Measurements from ENCODE around the gene RAP2A. TPM values are rescaled to one million over a fixed set of nuclear protein-coding genes. Genes with fewer than 3 reads are reported as not detected.

RAP2A gene
- total RNA-seq (2011; cell fraction: chromatin; rRNA removed; ENCODE audit: low replicate concordance) = 2.9 and 4.2 TPM in 2 replicates
- 2.5 and 3.5 TPM in 2 replicates for total RNA-seq (2011; cell fraction: nucleolus; rRNA removed)
- 2.7 and 3.7 TPM in 2 replicates for total RNA-seq (2011; cell fraction: nucleoplasm; rRNA removed)
- 4.5 and 6.3 TPM in 2 replicates for total RNA-seq (2014; rRNA removed)
- total RNA-seq (2014; rRNA removed; fragmentation: Illumina TruSeq; extraction: Trizol) = 9.0 and 9.1 TPM in 2 replicates
- 7.2 and 8.3 TPM in 2 replicates for total RNA-seq (2015; rRNA removed; fragmentation: Illumina TruSeq; extraction: Trizol)
- total RNA-seq (2021) = 9.3 and 11.7 TPM in 2 replicates
- 5.6 and 8.7 TPM in 2 replicates for polyA plus RNA-seq (2011; rRNA removed)
- polyA plus RNA-seq (2011; cell fraction: cytosol; rRNA removed) = 1.1 and 2.3 TPM in 2 replicates
- polyA plus RNA-seq (2011; cell fraction: nucleus; rRNA removed) = 2.2 and 5.6 TPM in 2 replicates
- polyA plus RNA-seq (2012) = 4.5 and 5.8 TPM in 2 replicates
- polyA plus RNA-seq (2014; fragmentation: Illumina TruSeq; extraction: Trizol) = 5.2 and 5.8 TPM in 2 replicates
- polyA plus RNA-seq (2014; fragmentation: Nextera tagmentation; extraction: Ambion mirVana) = 1 to 10 TPM; 1.8 to 2.3 TPM
- 2.7 and 3.2 TPM in 2 replicates for polyA plus RNA-seq (2014; rRNA removed)
- polyA minus RNA-seq (2011; rRNA and poly(A)+ RNA removed) = 6.3 and 8.2 TPM in 2 replicates
- polyA minus RNA-seq (2011; cell fraction: cytosol; rRNA and poly(A)+ RNA removed) = 4.5 and 7.2 TPM in 2 replicates
- 5.4 and 7.9 TPM in 2 replicates for polyA minus RNA-seq (2011; cell fraction: nucleus; rRNA and poly(A)+ RNA removed)
- percentile 59 among the genes with signal in this experiment for Bru-seq, nascent RNA
- BruChase-seq, experiment 1, labeled RNA remaining after a 2-hour chase = percentile 65 among the genes with signal in this experiment
- percentile 69 among the genes with signal in this experiment for BruChase-seq, experiment 2, labeled RNA remaining after a 6-hour chase
- long read RNA-seq, experiment 1, full-length matches to known transcripts = 25 of 38 reads
- long read RNA-seq, experiment 1, partial matches to known transcripts = 0 of 38 reads
- long read RNA-seq, experiment 1, other reads (novel, unspliced or antisense) = 13 of 38 reads
- long read RNA-seq, experiment 2, partial matches to known transcripts = 0 of 3 reads
- long read RNA-seq, experiment 2, other reads (novel, unspliced or antisense) = 3 of 3 reads
- long read RNA-seq, experiment 3, full-length matches to known transcripts = 1 of 1 reads
- long read RNA-seq, experiment 3, partial matches to known transcripts = 0 of 1 reads
- long read RNA-seq, experiment 3, other reads (novel, unspliced or antisense) = 0 of 1 reads

DNA sequence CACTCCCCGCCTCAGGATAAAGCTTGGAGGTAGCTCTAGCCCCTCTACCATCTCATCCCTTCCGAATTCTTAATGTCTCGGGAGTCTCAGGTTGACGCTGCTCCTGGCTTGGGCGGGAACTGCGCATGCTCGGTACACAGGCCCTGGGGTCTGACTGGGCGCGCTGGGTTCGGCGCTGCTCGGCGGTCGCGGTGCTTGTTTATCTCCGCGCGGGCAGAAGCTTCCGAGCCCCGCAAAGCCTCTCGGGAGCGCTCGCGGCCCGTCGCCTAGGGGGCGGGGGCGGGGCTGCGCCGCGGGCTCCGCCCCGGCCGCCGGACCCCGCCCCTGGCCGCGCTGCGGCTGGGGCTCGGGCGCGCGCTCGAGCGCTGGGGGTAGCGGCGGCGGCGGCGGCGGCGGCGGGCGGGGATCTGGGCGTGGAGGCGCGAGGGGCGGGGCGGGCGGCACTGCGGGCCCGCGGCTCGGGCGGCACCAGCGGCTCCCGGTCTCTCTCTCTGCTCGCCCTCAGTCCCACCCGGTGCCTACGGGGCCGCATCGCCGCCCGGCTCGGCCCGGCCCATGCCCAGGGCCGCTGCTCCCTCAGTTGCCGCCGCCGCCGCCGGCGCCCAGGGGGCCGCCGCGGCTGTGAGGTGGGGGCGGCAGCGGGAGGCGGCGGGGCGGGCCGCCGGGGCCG, at the start of gene RAP2A:
Gene RAP2A, plus strand, starts transcription at position 443 of the 670 bp plus-strand sequence. CDS start 302 bp downstream, outside the sequence.
- Histone ChIP-seq H3K9me1 (ENCODE audit: control insufficient read depth, insufficient read depth, low read length) (no peaks in the 10 kb centered on the region), H3K9me3 (replicated peaks; ENCODE audit: control insufficient read depth, insufficient read depth, low read depth, low read length) (no peaks in the 10 kb centered on the region; the same call in 1 of the 2 replicates), H3K27me3 (ENCODE audit: control insufficient read depth in 2 of 2, insufficient read depth in 2 of 2, low read length in 2 of 2) (no peaks in the 10 kb centered on the region), H3K9ac (ENCODE audit: insufficient read depth in 1 of 2, low read depth in 2 of 2, low read length in 2 of 2) (peak within 1 kb of the TSS; percentile 75 to 93), H2AFZ (ENCODE audit: low read depth, low read length) (peak within 1 kb of the TSS; percentile 93), H4K20me1 (replicated peaks; ENCODE audit: control insufficient read depth, insufficient read depth, low read length) (no peaks in the 10 kb centered on the region), H3K4me1 (replicated peaks in 1 of 2; ENCODE audit: control insufficient read depth in 2 of 2, insufficient read depth in 2 of 2, low read length in 2 of 2) (peaks cover 6 to 16% of the 10 kb centered on the region in 2 experiments; a peak in 4 of 5 replicates), H3K36me3 (ENCODE audit: control insufficient read depth, insufficient read depth, low read length) (no peaks in the 10 kb centered on the region), H3K4me3 (peak within 1 kb of the TSS; percentile 52), H3K4me2 (ENCODE audit: insufficient read depth, low read length) (peak within 1 kb of the TSS; percentile 85), H3K79me2 (ENCODE audit: control insufficient read depth, insufficient read depth, low read length) (peaks cover 24% of the 10 kb centered on the region), H3K27ac (ENCODE audit: extremely low read depth, low read depth, low read length) (peak within 1 kb of the TSS; percentile 85)
- WGBS (ENCODE audit: insufficient coverage, low coverage, missing lambda C conversion rate) = 0% methylated on average over 5 of the region's 94 CpGs
- in situ Hi-C loops (cut with MboI) (no loop called here), intact Hi-C loops (cut with micrococcal nuclease) (loop anchor here (2.0 to 10.0 kb wide), 3 partner anchors 173 to 1759 kb away; partner anchors contain the start of genes DNAJC3 and MBNL2)
- FAIRE-seq (peak; percentile 63), DNase-seq (ENCODE audit: extremely low read depth in 1 of 4, low spot score in 3 of 4) (peak; percentile 76 to 91 (median 80)), ATAC-seq (peak; percentile 94)
- ChIA-PET POLR2A (interaction anchor here (0.6 to 1.2 kb wide), 4 partner anchors 8 to 71 kb away, joined by 3 to 4 read pairs (median 4); no protein-coding TSS in a partner anchor), CTCF (ENCODE audit: low intra/inter-chr PET ratio) (no interaction called here)
- no TSS peak for BruUV-seq (replicated peaks)
- TF ChIP-seq, protein P1, sequence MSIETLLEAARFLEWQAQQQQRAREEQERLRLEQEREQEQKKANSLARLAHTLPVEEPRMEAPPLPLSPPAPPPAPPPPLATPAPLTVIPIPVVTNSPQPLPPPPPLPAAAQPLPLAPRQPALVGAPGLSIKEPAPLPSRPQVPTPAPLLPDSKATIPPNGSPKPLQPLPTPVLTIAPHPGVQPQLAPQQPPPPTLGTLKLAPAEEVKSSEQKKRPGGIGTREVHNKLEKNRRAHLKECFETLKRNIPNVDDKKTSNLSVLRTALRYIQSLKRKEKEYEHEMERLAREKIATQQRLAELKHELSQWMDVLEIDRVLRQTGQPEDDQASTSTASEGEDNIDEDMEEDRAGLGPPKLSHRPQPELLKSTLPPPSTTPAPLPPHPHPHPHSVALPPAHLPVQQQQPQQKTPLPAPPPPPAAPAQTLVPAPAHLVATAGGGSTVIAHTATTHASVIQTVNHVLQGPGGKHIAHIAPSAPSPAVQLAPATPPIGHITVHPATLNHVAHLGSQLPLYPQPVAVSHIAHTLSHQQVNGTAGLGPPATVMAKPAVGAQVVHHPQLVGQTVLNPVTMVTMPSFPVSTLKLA (conservative IDR thresholded peaks at IDR 0.05) = peak; percentile 39 to 59; a peak in 2 of 4 replicates
- no peak for TF ChIP-seq RBM14 (IDR thresholded peaks at IDR 0.05; ENCODE audit: borderline replicate concordance, insufficient read depth, low read depth, low read length)
- peak; percentile 84 to 87 for TF ChIP-seq NRF1 (conservative IDR thresholded peaks at IDR 0.05 in 1 of 2, IDR thresholded peaks at IDR 0.05 in 1 of 2)
- TF ChIP-seq POLR2A (conservative IDR thresholded peaks at IDR 0.05) = peak; percentile 70
- TF ChIP-seq, protein P2, sequence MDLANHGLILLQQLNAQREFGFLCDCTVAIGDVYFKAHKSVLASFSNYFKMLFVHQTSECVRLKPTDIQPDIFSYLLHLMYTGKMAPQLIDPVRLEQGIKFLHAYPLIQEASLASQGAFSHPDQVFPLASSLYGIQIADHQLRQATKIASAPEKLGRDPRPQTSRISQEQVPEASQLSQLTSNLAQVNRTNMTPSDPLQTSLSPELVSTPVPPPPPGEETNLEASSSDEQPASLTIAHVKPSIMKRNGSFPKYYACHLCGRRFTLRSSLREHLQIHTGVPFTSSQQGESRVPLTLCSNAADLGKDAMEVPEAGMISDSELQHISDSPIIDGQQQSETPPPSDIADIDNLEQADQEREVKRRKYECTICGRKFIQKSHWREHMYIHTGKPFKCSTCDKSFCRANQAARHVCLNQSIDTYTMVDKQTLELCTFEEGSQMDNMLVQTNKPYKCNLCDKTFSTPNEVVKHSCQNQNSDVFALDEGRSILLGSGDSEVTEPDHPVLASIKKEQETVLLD (IDR thresholded peaks at IDR 0.05) = peak; percentile 34; the same call in 1 of the 2 replicates
- TF ChIP-seq FOXK2 (conservative IDR thresholded peaks at IDR 0.05 in 1 of 2, IDR thresholded peaks at IDR 0.05 in 1 of 2; ENCODE audit: low read depth in 2 of 2) = peak; percentile 95 to 97
- TF ChIP-seq, protein P3, sequence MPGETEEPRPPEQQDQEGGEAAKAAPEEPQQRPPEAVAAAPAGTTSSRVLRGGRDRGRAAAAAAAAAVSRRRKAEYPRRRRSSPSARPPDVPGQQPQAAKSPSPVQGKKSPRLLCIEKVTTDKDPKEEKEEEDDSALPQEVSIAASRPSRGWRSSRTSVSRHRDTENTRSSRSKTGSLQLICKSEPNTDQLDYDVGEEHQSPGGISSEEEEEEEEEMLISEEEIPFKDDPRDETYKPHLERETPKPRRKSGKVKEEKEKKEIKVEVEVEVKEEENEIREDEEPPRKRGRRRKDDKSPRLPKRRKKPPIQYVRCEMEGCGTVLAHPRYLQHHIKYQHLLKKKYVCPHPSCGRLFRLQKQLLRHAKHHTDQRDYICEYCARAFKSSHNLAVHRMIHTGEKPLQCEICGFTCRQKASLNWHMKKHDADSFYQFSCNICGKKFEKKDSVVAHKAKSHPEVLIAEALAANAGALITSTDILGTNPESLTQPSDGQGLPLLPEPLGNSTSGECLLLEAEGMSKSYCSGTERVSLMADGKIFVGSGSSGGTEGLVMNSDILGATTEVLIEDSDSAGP (CRISPR knock-in tag; IDR thresholded peaks at IDR 0.05) = no peak
